K562 (cell line): ENCODE measurements around the gene SNTG2. TPM values are rescaled to one million over a fixed set of nuclear protein-coding genes. Genes with fewer than 3 reads are reported as not detected.

Experiments used
- ATAC-seq: fragments of 200-7000 bp; cut with Tn5 transposase; 3 replicates; pipeline ENCODE4 v1.9.1; 2020; ENCODE audit warnings: moderate library complexity
- BruUV-seq: library from RNA; stranded (reverse); fragments of 400-500 nt; replicated peaks from 2 replicates; lab custom pipeline; 2021; lab: Mats Ljungman, UMichigan
- CTCF ChIA-PET: fragments of 300-600 bp; formaldehyde crosslinking; extraction: SDS; loops from one replicate; lab custom pipeline; 2021; ENCODE audit warnings: low intra/inter-chr PET ratio; lab: Yijun Ruan, JAX
- POLR2A ChIA-PET: fragments of 300-600, 350-650 bp; sonication (Branson Sonifier 250); formaldehyde crosslinking; extraction: SDS; loops from one replicate; lab custom pipeline; 2021; ENCODE audit warnings: antibody characterized with exemption, inconsistent platforms; lab: Yijun Ruan, JAX
- DNase-seq, 4 experiments: peaks; one replicate each; pipeline versions ENCODE4 v3.0.0 to v3.0.0-alpha.2; 2011 to 2018; ENCODE audit warnings: low spot score in 3 of 4, mixed read lengths in 3 of 4; ENCODE audit errors: extremely low read depth in 1 of 4
- FAIRE-seq: peaks from 2 replicates; lab custom pipeline; 2011; peaks lifted over from hg19 to GRCh38; lab: Jason Lieb, UNC
- H2AFZ ChIP-seq: 2 replicates; pipeline ENCODE4 v1.6.0; 2011; ENCODE audit warnings: low read depth, low read length, control low read depth, inconsistent platforms
- H3K27ac ChIP-seq: fragments of 200-600 bp; 3 replicates; pipeline ENCODE4 v1.8.0; 2011; ENCODE audit warnings: low read depth, mild to moderate bottlenecking, control low read depth, inconsistent platforms, low read length, moderate library complexity, mixed read lengths; ENCODE audit errors: extremely low read depth
- H3K27me3 ChIP-seq, 2 experiments: fragments of 300-600 bp in 1 of 2; 2 replicates in 1 of 2; 3 replicates in 1 of 2; pipeline versions ENCODE4 v1.6.0 to v1.8.0; 2011; ENCODE audit warnings: inconsistent platforms in 2 of 2, low read length in 2 of 2, mild to moderate bottlenecking in 1 of 2, mixed read lengths in 1 of 2, moderate library complexity in 1 of 2; ENCODE audit not compliant: control insufficient read depth in 2 of 2, insufficient read depth in 2 of 2
- H3K36me3 ChIP-seq: fragments of 300-600 bp; 3 replicates; pipeline ENCODE4 v1.8.0; 2011; ENCODE audit warnings: mild to moderate bottlenecking, low read length, inconsistent platforms; ENCODE audit not compliant: control insufficient read depth, insufficient read depth
- H3K4me1 ChIP-seq, 2 experiments: fragments of 200-600 bp in 1 of 2; replicated peaks in 1 of 2; 2 replicates in 1 of 2; 3 replicates in 1 of 2; pipeline versions ENCODE4 v1.5.1 to v1.8.0; 2011; ENCODE audit warnings: inconsistent platforms in 2 of 2, low read length in 2 of 2, mild to moderate bottlenecking in 1 of 2, mixed read lengths in 1 of 2, moderate library complexity in 1 of 2; ENCODE audit not compliant: control insufficient read depth in 2 of 2, insufficient read depth in 2 of 2
- H3K4me2 ChIP-seq: 2 replicates; pipeline ENCODE4 v1.6.1; 2011; ENCODE audit warnings: low read length, control low read depth, inconsistent platforms, mixed read lengths; ENCODE audit not compliant: insufficient read depth
- H3K4me3 ChIP-seq: fragments of 200-600 bp; sonication (generic), shearing (Covaris generic); 2 replicates; pipeline ENCODE4 v1.5.1; 2016; ENCODE audit warnings: control low read depth, inconsistent platforms
- H3K79me2 ChIP-seq: fragments of 200-600 bp; 3 replicates; pipeline ENCODE4 v1.8.0; 2011; ENCODE audit warnings: low read length, inconsistent platforms; ENCODE audit not compliant: control insufficient read depth, insufficient read depth
- H3K9ac ChIP-seq, 2 experiments: 2 replicates each; pipeline versions ENCODE4 v1.6.0 to v1.6.1; 2011; ENCODE audit warnings: low read depth in 2 of 2, low read length in 2 of 2, control low read depth in 1 of 2, inconsistent platforms in 1 of 2, mild to moderate bottlenecking in 1 of 2, mixed read lengths in 1 of 2; ENCODE audit not compliant: insufficient read depth in 1 of 2
- H3K9me1 ChIP-seq: one replicate; pipeline ENCODE4 v1.6.0; 2011; ENCODE audit warnings: inconsistent platforms, mild to moderate bottlenecking, low read length, moderate library complexity; ENCODE audit not compliant: control insufficient read depth, insufficient read depth
- H3K9me3 ChIP-seq: replicated peaks from 2 replicates; pipeline ENCODE4 v1.5.1; 2011; ENCODE audit warnings: low read depth, low read length, inconsistent platforms; ENCODE audit not compliant: control insufficient read depth, insufficient read depth
- H4K20me1 ChIP-seq: replicated peaks from 2 replicates; pipeline ENCODE4 v1.6.1; 2011; ENCODE audit warnings: low read length, inconsistent platforms, mixed read lengths; ENCODE audit not compliant: control insufficient read depth, insufficient read depth
- JUND ChIP-seq, 2 experiments: IDR thresholded peaks; 2 replicates in 1 of 2; 3 replicates in 1 of 2; pipeline ENCODE4 v1.6.1; 2011; ENCODE audit warnings: borderline replicate concordance in 2 of 2, low read depth in 2 of 2, low read length in 2 of 2, improper control_type of control experiment in 1 of 2, missing biosample characterization in 1 of 2, missing genetic modification characterization in 1 of 2, missing genetic modification reagents in 1 of 2
- NKRF ChIP-seq: fragments of 450-650 bp; IDR thresholded peaks from 2 replicates; pipeline ENCODE4 v1.6.1; 2016; ENCODE audit warnings: borderline replicate concordance
- UBTF ChIP-seq, 2 experiments: IDR thresholded peaks; 2 replicates each; pipeline ENCODE4 v1.6.1; 2012; ENCODE audit warnings: improper control_type of control experiment in 2 of 2, low read depth in 2 of 2, low read length in 2 of 2, borderline replicate concordance in 1 of 2
- WHSC1 ChIP-seq: IDR thresholded peaks from one replicate; pipeline ENCODE4 v1.6.1; 2012; ENCODE audit warnings: low read length, control low read depth, inconsistent platforms
- ZFP91 ChIP-seq: sonication (generic); formaldehyde crosslinking; IDR thresholded peaks from 2 replicates; pipeline ENCODE4 v1.8.0; 2022; ENCODE audit warnings: mild to moderate bottlenecking, missing genetic modification reagents
- ZNF449 ChIP-seq: fragments of 250-450 bp; sonication (Bioruptor Pico); IDR thresholded peaks from 2 replicates; pipeline ENCODE4 v1.8.0; 2022; ENCODE audit warnings: moderate library complexity, mild to moderate bottlenecking, inconsistent platforms
- WGBS: fragments of 100-300 bp; shearing (Covaris generic); methylation state at CpG from one replicate; pipeline ENCODE4 v1.1.6; 2016; ENCODE audit warnings: low coverage, mixed read lengths; ENCODE audit not compliant: insufficient coverage; ENCODE audit errors: missing lambda C conversion rate; 5-methylcytosine and 5-hydroxymethylcytosine counted together
- in situ Hi-C: fragments of 300-500 bp; cut with MboI; formaldehyde crosslinking; loops from 4 replicates; pipeline ENCODE4 v1.15.0; 2018; ENCODE audit warnings: inconsistent platforms, mixed read lengths
- intact Hi-C: fragments of 100-400 bp; cut with micrococcal nuclease; formaldehyde crosslinking; loops from 2 replicates; pipeline ENCODE4 v1.14.2; 2022
- polyA plus RNA-seq, 8 experiments: library from polyadenylated mRNA; depleted of rRNA in 4 of 8; stranded (reverse) in 5 of 8; unstranded in 3 of 8; fragments of >200 nt; fragmentation: Nextera tagmentation in 2 of 8; fragmentation: Illumina TruSeq in 1 of 8; extraction: Ambion mirVana in 2 of 8; extraction: Trizol in 1 of 8; gene quantifications; 2 replicates each; pipeline versions ENCODE4 v1.2.1 to v1.2.3, GENCODE V29; 2011 to 2014; ENCODE audit warnings: inconsistent platforms in 1 of 8, missing spikeins in 1 of 8
- total RNA-seq, 7 experiments: library from RNA; depleted of rRNA in 6 of 7; stranded (reverse); fragments of >200 nt in 6 of 7; fragmentation: Illumina TruSeq in 2 of 7; extraction: Trizol in 2 of 7; gene quantifications; 2 replicates each; pipeline versions ENCODE4 v1.2.1 to v1.2.3, GENCODE V29; 2011 to 2021; ENCODE audit warnings: low replicate concordance in 1 of 7

Gene SNTG2
- total and polyA plus RNA-seq, 9 of the 15 experiments (the other 6 are each of a cell fraction or from before 2014, with no cell fraction given) = not detected

GRCh38 chr2:1223791-1224190 lies 273.1 kb downstream of the SNTG2 start:
- Histone ChIP-seq H2AFZ (no peak overlapping the region), H3K4me2 (no peak overlapping the region), H3K9ac (no peak overlapping the region), H3K27me3 (peaks cover 0 to 20% of the 10 kb centered on the region in 2 experiments; a peak in 2 of 5 replicates), H3K79me2 (no peaks in the 10 kb centered on the region), H3K9me1 (no peaks in the 10 kb centered on the region)
- DNase-seq = no peak
- in situ Hi-C loops = no loop called here
- no TSS peak for BruUV-seq
- TF ChIP-seq JUND (IDR thresholded peaks at IDR 0.05; ENCODE audit: borderline replicate concordance, low read depth, low read length) (no peak), JUND (tag; IDR thresholded peaks at IDR 0.05; ENCODE audit: borderline replicate concordance, low read depth, low read length) (no peak)
- TF ChIP-seq, all 486 proteins: peak for 0
- ChIA-PET CTCF (no interaction called here), POLR2A (no interaction called here)
- no peaks in the 10 kb centered on the region for H4K20me1 ChIP-seq
- H3K4me1 ChIP-seq = no peaks in the 10 kb centered on the region
- no peak for FAIRE-seq
- H3K9me3 ChIP-seq = no peaks in the 10 kb centered on the region; the same call in 1 of the 2 replicates
- ATAC-seq = no peak
- no peak overlapping the region for H3K27ac ChIP-seq
- H3K36me3 ChIP-seq = no peaks in the 10 kb centered on the region
- intact Hi-C loops = no loop called here
- WGBS = 2% methylated on average over 10 of the region's 11 CpGs
- no peak overlapping the region for H3K4me3 ChIP-seq

- DNase-seq = no peak
- Histone ChIP-seq H3K79me2 (no peaks in the 10 kb centered on the region), H3K4me1 (no peaks in the 10 kb centered on the region), H3K9me1 (no peaks in the 10 kb centered on the region), H3K27ac (no peak overlapping the region), H3K9me3 (no peaks in the 10 kb centered on the region; the same call in 1 of the 2 replicates), H3K36me3 (no peaks in the 10 kb centered on the region), H3K9ac (no peak overlapping the region), H3K4me3 (no peak overlapping the region), H3K4me2 (no peak overlapping the region), H3K27me3 (peaks cover 0 to 20% of the 10 kb centered on the region in 2 experiments; a peak in 2 of 5 replicates), H2AFZ (no peak overlapping the region), H4K20me1 (no peaks in the 10 kb centered on the region)
- BruUV-seq = no TSS peak
- no peak for FAIRE-seq
- CTCF ChIA-PET = no interaction called here
- intact Hi-C loops (no loop called here), in situ Hi-C loops (no loop called here)
- POLR2A ChIA-PET = no interaction called here
- WGBS = 0% methylated on average over 3 of the region's 3 CpGs
- ATAC-seq = no peak
- TF ChIP-seq ZNF449 (CRISPR knock-in tag) (no peak), ZFP91 (no peak), NKRF (no peak), UBTF (IDR thresholded peaks at IDR 0.05; ENCODE audit: borderline replicate concordance in 1 of 2, low read depth in 2 of 2, low read length in 2 of 2) (no peak), WHSC1 (no peak)
Measured at GRCh38 chr2:1224901-1225300, 274.3 kb downstream of the SNTG2 start.
